ENCODE results near the gene TWSG1.

DNA sequence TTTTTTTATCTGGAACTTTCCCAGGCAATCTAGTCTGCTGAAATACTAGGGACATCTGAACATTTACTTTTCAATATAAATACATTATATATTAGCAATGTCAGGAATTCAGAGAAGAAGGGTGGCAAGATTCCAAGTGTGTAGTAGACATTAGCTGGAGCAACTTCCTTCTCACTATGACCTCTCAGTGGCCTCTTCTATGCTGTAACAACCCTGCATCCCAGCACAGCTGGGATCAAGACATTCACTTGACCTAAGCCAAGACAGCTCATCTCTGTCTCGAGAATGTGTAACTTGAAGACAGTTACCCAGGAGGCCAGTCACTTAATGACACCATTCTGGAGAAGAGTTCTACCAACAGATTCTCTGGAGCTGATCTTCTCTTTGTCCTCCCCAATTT is 79.0 kb downstream of the TWSG1 start:
- TF ChIP-seq POLR2A (IDR thresholded peaks at IDR 0.05) = no peak
- TF ChIP-seq, protein P1, sequence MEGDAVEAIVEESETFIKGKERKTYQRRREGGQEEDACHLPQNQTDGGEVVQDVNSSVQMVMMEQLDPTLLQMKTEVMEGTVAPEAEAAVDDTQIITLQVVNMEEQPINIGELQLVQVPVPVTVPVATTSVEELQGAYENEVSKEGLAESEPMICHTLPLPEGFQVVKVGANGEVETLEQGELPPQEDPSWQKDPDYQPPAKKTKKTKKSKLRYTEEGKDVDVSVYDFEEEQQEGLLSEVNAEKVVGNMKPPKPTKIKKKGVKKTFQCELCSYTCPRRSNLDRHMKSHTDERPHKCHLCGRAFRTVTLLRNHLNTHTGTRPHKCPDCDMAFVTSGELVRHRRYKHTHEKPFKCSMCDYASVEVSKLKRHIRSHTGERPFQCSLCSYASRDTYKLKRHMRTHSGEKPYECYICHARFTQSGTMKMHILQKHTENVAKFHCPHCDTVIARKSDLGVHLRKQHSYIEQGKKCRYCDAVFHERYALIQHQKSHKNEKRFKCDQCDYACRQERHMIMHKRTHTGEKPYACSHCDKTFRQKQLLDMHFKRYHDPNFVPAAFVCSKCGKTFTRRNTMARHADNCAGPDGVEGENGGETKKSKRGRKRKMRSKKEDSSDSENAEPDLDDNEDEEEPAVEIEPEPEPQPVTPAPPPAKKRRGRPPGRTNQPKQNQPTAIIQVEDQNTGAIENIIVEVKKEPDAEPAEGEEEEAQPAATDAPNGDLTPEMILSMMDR (IDR thresholded peaks at IDR 0.05) = no peak
- no peak for TF ChIP-seq POLR2AphosphoS5 (IDR thresholded peaks at IDR 0.05; ENCODE audit: insufficient read depth in 1 of 2, low read depth in 1 of 2)

Measured in vagina (tissue), 2 donors.